ENCODE results near the gene CDH13.

CDH13 gene

DNA sequence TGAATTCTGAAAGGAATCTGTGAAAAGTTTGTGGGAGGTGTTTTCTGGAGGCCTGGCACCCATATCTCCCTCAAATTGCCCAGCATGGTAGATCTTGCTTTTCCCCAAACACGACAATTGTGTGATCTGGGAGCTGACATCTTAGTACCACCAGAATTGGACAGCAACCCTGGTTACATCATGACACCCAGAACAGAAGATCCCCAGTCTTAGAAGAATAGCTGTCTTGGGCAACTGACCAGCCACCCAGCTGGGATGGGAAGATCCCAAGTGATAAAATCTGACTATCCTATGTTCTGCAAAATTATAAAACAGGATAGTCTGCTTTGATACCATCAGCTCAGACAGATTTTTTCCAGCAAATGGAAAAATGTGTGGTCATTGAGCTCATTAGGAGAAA lies 235.3 kb downstream of the CDH13 start:
- in situ Hi-C loops (cut with HindIII; ENCODE audit: low sequenced_read_pairs): no loop called here
- TF ChIP-seq, protein P1, sequence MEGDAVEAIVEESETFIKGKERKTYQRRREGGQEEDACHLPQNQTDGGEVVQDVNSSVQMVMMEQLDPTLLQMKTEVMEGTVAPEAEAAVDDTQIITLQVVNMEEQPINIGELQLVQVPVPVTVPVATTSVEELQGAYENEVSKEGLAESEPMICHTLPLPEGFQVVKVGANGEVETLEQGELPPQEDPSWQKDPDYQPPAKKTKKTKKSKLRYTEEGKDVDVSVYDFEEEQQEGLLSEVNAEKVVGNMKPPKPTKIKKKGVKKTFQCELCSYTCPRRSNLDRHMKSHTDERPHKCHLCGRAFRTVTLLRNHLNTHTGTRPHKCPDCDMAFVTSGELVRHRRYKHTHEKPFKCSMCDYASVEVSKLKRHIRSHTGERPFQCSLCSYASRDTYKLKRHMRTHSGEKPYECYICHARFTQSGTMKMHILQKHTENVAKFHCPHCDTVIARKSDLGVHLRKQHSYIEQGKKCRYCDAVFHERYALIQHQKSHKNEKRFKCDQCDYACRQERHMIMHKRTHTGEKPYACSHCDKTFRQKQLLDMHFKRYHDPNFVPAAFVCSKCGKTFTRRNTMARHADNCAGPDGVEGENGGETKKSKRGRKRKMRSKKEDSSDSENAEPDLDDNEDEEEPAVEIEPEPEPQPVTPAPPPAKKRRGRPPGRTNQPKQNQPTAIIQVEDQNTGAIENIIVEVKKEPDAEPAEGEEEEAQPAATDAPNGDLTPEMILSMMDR (IDR thresholded peaks at IDR 0.05; ENCODE audit: low read depth, low read length): no peak

DNA sequence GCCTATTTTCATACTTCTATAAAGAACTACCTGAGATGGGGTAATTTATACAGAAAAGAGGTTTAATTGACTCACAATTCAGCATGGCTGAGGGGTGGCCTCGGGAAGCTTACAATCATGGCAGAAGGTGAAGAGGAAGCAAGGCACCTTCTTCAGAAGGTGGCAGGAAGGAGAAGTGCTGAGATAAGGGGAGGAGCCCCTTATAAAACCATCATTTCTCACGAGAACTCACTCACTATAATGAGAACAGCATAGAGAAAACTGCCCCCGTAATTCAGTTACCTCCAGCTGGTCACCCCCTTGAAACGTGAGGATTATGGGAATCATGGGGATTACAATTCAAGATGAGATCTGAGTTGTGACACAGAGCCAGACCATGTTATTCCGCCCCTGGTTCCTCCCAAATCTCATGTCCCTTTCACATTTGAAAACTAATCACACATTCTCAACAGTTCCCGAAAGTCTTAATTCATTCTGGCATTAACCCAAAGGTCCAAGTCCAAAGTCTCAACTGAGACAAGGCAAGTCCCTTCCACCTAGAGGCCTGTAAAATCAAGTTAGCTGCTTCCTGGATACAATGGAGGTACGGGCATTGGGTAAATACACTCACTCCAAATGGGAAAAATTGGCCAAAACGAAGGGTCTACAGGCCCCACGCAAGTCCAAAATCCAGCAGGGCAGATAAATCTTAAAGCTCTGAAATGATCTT lies 237.7 kb downstream of the CDH13 start:
- no peak for DNase-seq (ENCODE audit: low read depth, low spot score)
- no peak overlapping the region for H3K4me3 ChIP-seq (ENCODE audit: low read depth, low read length)
- in situ Hi-C loops (cut with HindIII; ENCODE audit: low sequenced_read_pairs): no loop called here
- TF ChIP-seq, protein P1 (IDR thresholded peaks at IDR 0.05; ENCODE audit: low read depth, low read length): no peak

More for the DNA sequence above, 235.3 kb downstream of the CDH13 start:
- no peak overlapping the region for H3K4me3 ChIP-seq (ENCODE audit: low read depth, low read length)
- DNase-seq (ENCODE audit: low read depth, low spot score): no peak

DNA sequence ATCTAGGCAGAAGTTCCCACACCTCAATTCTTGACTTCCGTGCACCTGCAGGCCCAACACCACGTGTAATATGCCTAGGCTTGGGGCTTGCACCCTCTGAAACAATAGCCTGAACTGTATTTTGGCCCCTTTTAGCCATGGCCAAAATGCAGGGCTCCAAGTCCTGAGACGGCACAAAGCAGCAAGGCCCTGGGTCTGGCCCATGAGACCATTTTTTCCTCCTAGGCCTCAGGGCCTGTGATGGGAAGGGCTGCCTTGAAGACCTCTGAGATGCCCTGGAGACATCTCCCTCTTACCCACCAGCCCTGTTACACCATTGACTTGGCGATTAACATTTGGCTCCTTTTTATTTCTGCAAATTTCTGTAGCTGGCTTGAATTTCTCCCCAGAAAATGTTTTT lies 238.6 kb downstream of the CDH13 start:
- no peak overlapping the region for H3K4me3 ChIP-seq (ENCODE audit: low read depth, low read length)
- in situ Hi-C loops (cut with HindIII; ENCODE audit: low sequenced_read_pairs): no loop called here
- DNase-seq (ENCODE audit: low read depth, low spot score): no peak
- TF ChIP-seq, protein P1 (IDR thresholded peaks at IDR 0.05; ENCODE audit: low read depth, low read length): no peak

DNA sequence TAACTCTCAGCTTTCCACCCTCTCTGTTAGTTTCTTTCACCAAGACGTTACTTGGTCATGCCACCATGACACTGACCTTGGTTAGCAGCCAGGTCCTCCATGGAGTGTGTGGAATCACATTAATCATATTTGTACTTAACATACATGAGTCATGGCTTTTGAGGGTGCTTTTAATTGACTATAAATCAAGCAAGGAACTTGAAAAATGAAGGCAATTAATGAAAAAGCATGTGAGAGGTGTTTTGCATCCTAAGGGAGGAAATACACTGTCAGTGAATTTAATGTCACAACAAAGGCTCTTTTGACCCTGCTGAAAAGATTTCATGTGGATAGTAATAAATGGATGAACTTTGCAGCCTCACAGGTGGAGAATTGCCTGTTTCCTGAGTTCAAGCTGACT lies 240.7 kb downstream of the CDH13 start:
- DNase-seq (ENCODE audit: low read depth, low spot score): no peak
- in situ Hi-C loops (cut with HindIII; ENCODE audit: low sequenced_read_pairs): no loop called here

DNA sequence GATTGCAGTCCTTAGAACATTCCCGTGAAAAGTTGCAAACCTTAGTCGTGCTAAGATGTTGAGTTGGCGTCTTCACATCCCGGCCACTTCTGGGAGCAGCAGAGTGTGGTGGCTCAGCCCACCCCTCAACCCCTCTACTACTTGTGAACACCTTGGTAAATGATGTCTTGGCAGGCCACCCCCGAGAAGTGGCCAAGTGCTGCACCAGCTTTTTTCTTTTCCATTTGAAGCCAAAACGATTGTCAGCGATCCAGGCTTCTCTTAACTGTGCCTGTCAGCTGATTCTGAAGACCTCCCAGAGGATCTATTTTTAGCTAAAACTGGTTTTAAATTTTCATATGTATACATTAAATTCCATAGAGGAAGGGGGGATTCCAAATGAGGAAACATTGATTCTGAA lies 247.5 kb downstream of the CDH13 start:
- no peak for DNase-seq (ENCODE audit: low read depth, low spot score)
- in situ Hi-C loops (cut with HindIII; ENCODE audit: low sequenced_read_pairs): no loop called here

More for the DNA sequence above, 240.7 kb downstream of the CDH13 start:
- TF ChIP-seq, protein P1 (IDR thresholded peaks at IDR 0.05; ENCODE audit: low read depth, low read length): no peak
- H3K4me3 ChIP-seq (ENCODE audit: low read depth, low read length): no peak overlapping the region

DNA sequence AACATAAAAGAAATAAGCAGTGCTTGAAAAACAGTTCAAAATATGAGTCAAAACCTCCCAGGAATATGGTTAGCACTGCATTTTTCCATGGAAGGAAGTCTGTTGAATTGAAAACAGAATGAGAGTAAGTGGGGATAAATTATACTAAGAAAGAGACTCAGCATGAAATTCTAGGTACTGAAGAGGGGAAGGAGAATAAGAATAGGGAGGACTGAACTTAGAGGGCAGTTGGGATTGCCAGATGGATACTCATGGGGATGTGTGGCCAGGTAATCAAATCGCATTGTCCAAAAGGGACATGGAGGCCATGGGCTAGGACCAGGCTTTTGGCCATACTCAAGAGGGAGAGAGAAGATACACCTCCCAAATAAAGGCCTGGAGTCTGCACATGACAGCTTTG lies 247.9 kb downstream of the CDH13 start:
- in situ Hi-C loops (cut with HindIII; ENCODE audit: low sequenced_read_pairs): no loop called here
- no peak for DNase-seq (ENCODE audit: low read depth, low spot score)
- no peak overlapping the region for H3K4me3 ChIP-seq (ENCODE audit: low read depth, low read length)
- TF ChIP-seq, protein P1 (IDR thresholded peaks at IDR 0.05; ENCODE audit: low read depth, low read length): no peak

More for the DNA sequence above, 247.5 kb downstream of the CDH13 start:
- TF ChIP-seq, protein P1 (IDR thresholded peaks at IDR 0.05; ENCODE audit: low read depth, low read length): no peak
- no peak overlapping the region for H3K4me3 ChIP-seq (ENCODE audit: low read depth, low read length)

All from astrocyte of the spinal cord (primary cell).